ENCODE results near the gene INVS.

- TF ChIP-seq CTCF (IDR thresholded peaks at IDR 0.05) (no peak), POLR2A (IDR thresholded peaks at IDR 0.05) (no peak)
These were observed 71.5 kb downstream of the INVS start for GRCh38 chr9:100170556-100170955.
